Activated CD8-positive, alpha-beta memory T cell treated with anti-CD3 and anti-CD28 coated beads for 24 hours (primary cell): ENCODE measurements around the gene MLLT3.

Experiments used
- DNase-seq: peaks from one replicate; pipeline ENCODE4 v3.0.0-alpha.2; 2020

MLLT3 gene

GRCh38 chr9:20472342-20473045, 149.8 kb downstream of the MLLT3 start:
- no peak for DNase-seq

- DNase-seq, result no peak
Measured at GRCh38 chr9:20466328-20467008, 155.8 kb downstream of the MLLT3 start.

GRCh38 chr9:20464242-20464641, 158.1 kb downstream of the MLLT3 start:
- DNase-seq, result no peak

GRCh38 chr9:20463823-20464222, 158.5 kb downstream of the MLLT3 start:
- no peak for DNase-seq

GRCh38 chr9:20462410-20462809, 159.9 kb downstream of the MLLT3 start:
- DNase-seq, result no peak

GRCh38 chr9:20447291-20447690, 175.0 kb downstream of the MLLT3 start:
- DNase-seq, result no peak

GRCh38 chr9:20446248-20446647, 176.1 kb downstream of the MLLT3 start:
- DNase-seq, result no peak

GRCh38 chr9:20442461-20443319, 179.6 kb downstream of the MLLT3 start:
- no peak for DNase-seq

- no peak for DNase-seq
Measured at GRCh38 chr9:20441711-20442423, 180.4 kb downstream of the MLLT3 start.

GRCh38 chr9:20441166-20441565, 181.1 kb downstream of the MLLT3 start:
- DNase-seq, result no peak

GRCh38 chr9:20437476-20437875, 184.8 kb downstream of the MLLT3 start:
- no peak for DNase-seq

GRCh38 chr9:20436476-20437195, 185.7 kb downstream of the MLLT3 start:
- no peak for DNase-seq

- no peak for DNase-seq
Measured at GRCh38 chr9:20428976-20429375, 193.3 kb downstream of the MLLT3 start.

GRCh38 chr9:20427359-20427758, 194.9 kb downstream of the MLLT3 start:
- no peak for DNase-seq

GRCh38 chr9:20426019-20426418, 196.3 kb downstream of the MLLT3 start:
- DNase-seq, result no peak

GRCh38 chr9:20419533-20419932, 202.8 kb downstream of the MLLT3 start:
- DNase-seq, result no peak

- DNase-seq, result no peak
Measured at GRCh38 chr9:20418485-20418884, 203.8 kb downstream of the MLLT3 start.

GRCh38 chr9:20417373-20418080, 204.8 kb downstream of the MLLT3 start:
- DNase-seq, result no peak

GRCh38 chr9:20414150-20414549, 208.1 kb downstream of the MLLT3 start:
- no peak for DNase-seq

- DNase-seq, result no peak
Measured at GRCh38 chr9:20409321-20410092, 212.8 kb downstream of the MLLT3 start.

- no peak for DNase-seq
Measured at GRCh38 chr9:20408513-20408912, 213.8 kb downstream of the MLLT3 start.
